Measurements from ENCODE around the gene RBP2. TPM values are rescaled to one million over a fixed set of nuclear protein-coding genes. Genes with fewer than 3 reads are reported as not detected.

The RBP2 gene
- total and polyA plus RNA-seq, 2 of the 8 experiments (the other 6 are each of a cell fraction or from before 2014, with no cell fraction given), result not detected

GRCh38 chr3:139521144-139521543 lies 44.8 kb upstream of the RBP2 start:
- H3K79me2 ChIP-seq (ENCODE audit: control insufficient read depth in 1 of 2, insufficient read depth in 2 of 2, low read length in 2 of 2), result no peaks in the 10 kb centered on the region
- no peaks in the 10 kb centered on the region for H3K79me1 ChIP-seq (ENCODE audit: low read depth, low read length)
- ChIA-PET CTCF (ENCODE audit: partially characterized antibody) (interaction anchor here (0.8 to 8.5 kb wide), 25 partner anchors 11 to 167 kb away, joined by 3 to 95 read pairs (median 5); partner anchors contain the start of gene RBP2), POLR2A (ENCODE audit: partially characterized antibody) (interaction anchor here (0.6 to 1.0 kb wide), 2 partner anchors 10 to 110 kb away, joined by 3 read pairs; no protein-coding TSS in a partner anchor)
- FAIRE-seq (no peak), DNase-seq (ENCODE audit: low read depth in 1 of 2, low spot score in 2 of 2) (no peak)
- no peaks in the 10 kb centered on the region for H4K20me1 ChIP-seq (replicated peaks in 1 of 2; ENCODE audit: control insufficient read depth in 1 of 2, insufficient read depth in 2 of 2, low read length in 2 of 2)
- TF ChIP-seq JUN (IDR thresholded peaks at IDR 0.05; ENCODE audit: low read depth, low read length), result no peak
- no peak for TF ChIP-seq HDAC6 (IDR thresholded peaks at IDR 0.05; ENCODE audit: low read depth, low read length)
- no peak for TF ChIP-seq SIRT6 (IDR thresholded peaks at IDR 0.05; ENCODE audit: low read length)
- TF ChIP-seq ASH2L (IDR thresholded peaks at IDR 0.05; ENCODE audit: low read length), result no peak
- no peak for TF ChIP-seq RNF2 (IDR thresholded peaks at IDR 0.05; ENCODE audit: borderline replicate concordance, low read depth, low read length, missing control alignments, poor library complexity, severe bottlenecking)
- TF ChIP-seq KDM1A (IDR thresholded peaks at IDR 0.05; ENCODE audit: borderline replicate concordance, low read length), result no peak
- no peak for TF ChIP-seq KDM5A (IDR thresholded peaks at IDR 0.05; ENCODE audit: low read length)
- TF ChIP-seq TCF12 (IDR thresholded peaks at IDR 0.05; ENCODE audit: low read depth, low read length), result no peak
- H2AFZ ChIP-seq (ENCODE audit: low read length), result no peak overlapping the region
- no peak overlapping the region for H2BK15ac ChIP-seq (ENCODE audit: low read length)
- H3K14ac ChIP-seq (ENCODE audit: insufficient read length), result no peak overlapping the region
- H3K9me3 ChIP-seq (ENCODE audit: insufficient read depth in 2 of 2, low read depth in 1 of 2, low read length in 1 of 2), result no peaks in the 10 kb centered on the region
- no peaks in the 10 kb centered on the region for H3K36me3 ChIP-seq (ENCODE audit: control insufficient read depth in 2 of 4, insufficient read depth in 4 of 4, low read length in 3 of 4)
- no peak overlapping the region for H4K8ac ChIP-seq (ENCODE audit: extremely low read depth, insufficient read depth, low read length)
- H4K91ac ChIP-seq (replicated peaks; ENCODE audit: insufficient read length, low read length), result no peak overlapping the region
- H3K4me1 ChIP-seq (replicated peaks in 1 of 4; ENCODE audit: control insufficient read depth in 3 of 4, insufficient read depth in 4 of 4, low read length in 3 of 4), result peaks cover 0 to 9% (median 6%) of the 10 kb centered on the region in 4 experiments; a peak in 4 of 7 replicates
- H3K27ac ChIP-seq (ENCODE audit: low read depth, low read length), result no peak overlapping the region
- 80% methylated on average over 3 of the region's 3 CpGs; no CpG with 5 or more reads in 1 of the 2 experiments for WGBS, 2 experiments (ENCODE audit: extremely low coverage in 1 of 2, insufficient coverage in 1 of 2, insufficient read length in 1 of 2, insufficient replicate concordance in 2 of 2, low coverage in 1 of 2, low lambda C conversion rate in 2 of 2, missing lambda C conversion rate in 1 of 2)
- H3K56ac ChIP-seq (replicated peaks; ENCODE audit: insufficient read length, low read depth, low read length), result no peak overlapping the region
- no peaks in the 10 kb centered on the region for H3K23me2 ChIP-seq (ENCODE audit: low read depth, low read length)
- H3K4me2 ChIP-seq (ENCODE audit: insufficient read depth in 1 of 2, low read depth in 2 of 2, low read length in 2 of 2), result no peak overlapping the region
- H2BK5ac ChIP-seq (ENCODE audit: low read depth, low read length), result no peak overlapping the region
- no peak overlapping the region for H2AK5ac ChIP-seq (ENCODE audit: low read depth, low read length)
- no peak overlapping the region for H3K4ac ChIP-seq (replicated peaks; ENCODE audit: insufficient read length, low read depth, low read length)
- no peak overlapping the region for H2BK12ac ChIP-seq (ENCODE audit: low read depth, low read length)
- no peak overlapping the region for H3K23ac ChIP-seq (ENCODE audit: insufficient read length)
- H2BK20ac ChIP-seq (ENCODE audit: low read length), result no peak overlapping the region
- H3K4me3 ChIP-seq (ENCODE audit: extremely low read depth in 1 of 4, insufficient read depth in 2 of 4, low read depth in 3 of 4, low read length in 4 of 4), result no peak overlapping the region
- no peak overlapping the region for H3K18ac ChIP-seq (ENCODE audit: extremely low read depth, low read length)
- no peak overlapping the region for H3K9ac ChIP-seq (replicated peaks in 1 of 4; ENCODE audit: extremely low read depth in 1 of 4, low read depth in 3 of 4, low read length in 3 of 4)
- H4K5ac ChIP-seq (ENCODE audit: insufficient read length, low read depth, low read length), result no peak overlapping the region
- H2BK120ac ChIP-seq (replicated peaks; ENCODE audit: low read depth, low read length), result no peak overlapping the region
- peaks cover 0 to 4% (median 0%) of the 10 kb centered on the region in 4 experiments; a peak in 3 of 7 replicates for H3K27me3 ChIP-seq (replicated peaks in 1 of 4; ENCODE audit: control insufficient read depth in 3 of 4, extremely low read depth in 1 of 4, insufficient read depth in 3 of 4, low read length in 3 of 4)
